Measurements from ENCODE around the gene HMGN3. TPM values are rescaled to one million over a fixed set of nuclear protein-coding genes. Genes with fewer than 3 reads are reported as not detected.

The HMGN3 gene
- total RNA-seq, 1 donor from 2014 or later, result 14.2 TPM

GRCh38 chr6:79159846-79160245 is 74.6 kb downstream of the HMGN3 start:
- FAIRE-seq (no peak), DNase-seq (ENCODE audit: low read depth) (no peak)
- H3K27me3 ChIP-seq (ENCODE audit: control insufficient read depth, insufficient read depth, low read length), result no peaks in the 10 kb centered on the region
- no peaks in the 10 kb centered on the region for H3K36me3 ChIP-seq (ENCODE audit: control insufficient read depth, insufficient read depth, low read length)
- no peak overlapping the region for H3K4me3 ChIP-seq (ENCODE audit: low read depth, low read length)
- no peak for TF ChIP-seq CTCF (IDR thresholded peaks at IDR 0.05; ENCODE audit: insufficient read depth, low read length, severe bottlenecking)

- Histone ChIP-seq H3K27me3 (ENCODE audit: control insufficient read depth, insufficient read depth, low read length) (no peaks in the 10 kb centered on the region), H3K4me3 (ENCODE audit: low read depth, low read length) (no peak overlapping the region), H3K36me3 (ENCODE audit: control insufficient read depth, insufficient read depth, low read length) (no peaks in the 10 kb centered on the region)
- TF ChIP-seq CTCF (IDR thresholded peaks at IDR 0.05; ENCODE audit: insufficient read depth, low read length, severe bottlenecking), result no peak
- DNase-seq (ENCODE audit: low read depth), result peak; percentile 47
- FAIRE-seq, result no peak
Measured at GRCh38 chr6:79158856-79159516, 75.5 kb downstream of the HMGN3 start.

DNA sequence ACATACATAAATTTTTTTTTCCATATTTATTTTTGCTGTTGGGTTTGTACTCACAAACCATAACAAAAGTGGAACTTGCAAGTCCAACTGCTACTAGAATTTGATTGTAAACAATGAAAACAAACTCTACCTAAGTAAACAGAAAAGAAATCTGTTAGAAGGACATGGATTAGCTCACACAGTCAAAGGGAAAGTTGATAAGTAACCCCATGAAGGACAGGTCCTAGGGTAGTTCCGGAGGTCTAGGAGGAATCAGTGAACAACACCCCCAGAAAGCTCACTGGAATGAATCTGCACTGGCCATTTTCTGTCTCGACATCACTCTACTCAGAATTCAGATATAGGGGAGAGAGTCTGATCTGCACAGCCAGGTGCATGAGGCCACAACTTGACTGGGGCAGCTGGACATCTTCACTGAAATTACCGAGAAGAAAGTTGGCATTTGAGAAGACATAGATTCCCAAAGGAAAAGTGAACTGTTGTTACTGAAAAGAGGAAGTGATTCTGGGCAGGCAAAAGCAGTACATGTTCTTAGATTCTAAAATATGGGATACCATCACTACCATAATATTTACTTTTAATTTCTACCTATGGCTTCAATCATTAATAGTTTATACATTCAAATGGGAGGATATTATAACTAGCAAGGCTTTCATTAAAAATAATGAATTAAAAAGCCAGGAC is 76.4 kb downstream of the HMGN3 start:
- TF ChIP-seq CTCF (IDR thresholded peaks at IDR 0.05; ENCODE audit: insufficient read depth, low read length, severe bottlenecking), result no peak
- FAIRE-seq (no peak), DNase-seq (ENCODE audit: low read depth) (no peak)
- Histone ChIP-seq H3K27me3 (ENCODE audit: control insufficient read depth, insufficient read depth, low read length) (no peaks in the 10 kb centered on the region), H3K4me3 (ENCODE audit: low read depth, low read length) (no peak overlapping the region), H3K36me3 (ENCODE audit: control insufficient read depth, insufficient read depth, low read length) (no peaks in the 10 kb centered on the region)

DNA sequence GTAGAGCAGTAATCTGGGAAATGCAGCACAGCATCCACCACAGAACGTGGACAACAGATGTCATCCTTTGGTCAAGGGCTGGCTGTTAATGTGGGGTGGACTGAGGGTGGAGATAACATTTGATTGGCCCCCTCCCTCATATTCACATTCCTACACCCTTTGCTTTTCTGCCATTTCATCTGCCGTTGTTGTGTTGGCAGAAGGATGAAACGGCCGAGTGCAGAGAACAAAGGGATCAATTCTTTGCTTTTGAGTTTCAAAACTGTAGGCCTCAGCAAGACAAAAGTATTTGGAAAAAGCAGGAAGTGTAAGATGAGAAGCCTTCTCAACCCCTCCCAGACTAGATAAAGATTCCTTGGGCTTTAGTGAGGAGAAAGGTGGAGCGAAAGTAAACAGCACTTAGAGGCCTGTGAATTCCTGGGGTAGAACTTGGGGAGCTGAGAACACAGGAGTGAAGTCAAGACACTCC is 82.2 kb downstream of the HMGN3 start:
- Histone ChIP-seq H3K27me3 (ENCODE audit: control insufficient read depth, insufficient read depth, low read length) (no peaks in the 10 kb centered on the region), H3K36me3 (ENCODE audit: control insufficient read depth, insufficient read depth, low read length) (no peaks in the 10 kb centered on the region), H3K4me3 (ENCODE audit: low read depth, low read length) (no peak overlapping the region)
- no peak for TF ChIP-seq CTCF (IDR thresholded peaks at IDR 0.05; ENCODE audit: insufficient read depth, low read length, severe bottlenecking)
- FAIRE-seq (no peak), DNase-seq (ENCODE audit: low read depth) (peak; percentile 28)

Other genes starting within 250 kb of the HMGN3 start
- 12.9 and 13.2 TPM in 2 replicates for gene PHIP, start 156.4 kb downstream of the HMGN3 start, total RNA-seq